Calu3 (cell line): Measurements from ENCODE around the gene PKP1. TPM values are rescaled to one million over a fixed set of nuclear protein-coding genes. Genes with fewer than 3 reads are reported as not detected.

Experiments used
- BruUV-seq: library from RNA; stranded (reverse); fragments of 400-500 nt; replicated peaks from 2 replicates; lab custom pipeline; 2021; lab: Mats Ljungman, UMichigan
- CTCF ChIA-PET: fragments of 300-600 bp; sonication (Branson Sonifier 250); formaldehyde crosslinking; loops from one replicate; lab custom pipeline; 2022; ENCODE audit warnings: antibody characterized with exemption; lab: Charles Lee
- DNase-seq: peaks from one replicate; pipeline ENCODE4 v3.0.0; 2022
- H3K27ac Mint-ChIP-seq: one replicate; pipeline ENCODE4 v1.8.0; 2022; ENCODE audit warnings: mixed read lengths; ENCODE audit not compliant: unreplicated experiment
- H3K27me3 Mint-ChIP-seq: one replicate; pipeline ENCODE4 v1.8.0; 2022; ENCODE audit warnings: mixed read lengths; ENCODE audit not compliant: unreplicated experiment
- H3K36me3 Mint-ChIP-seq: one replicate; pipeline ENCODE4 v1.8.0; 2022; ENCODE audit warnings: mild to moderate bottlenecking, moderate library complexity, mixed read lengths; ENCODE audit not compliant: insufficient read depth, unreplicated experiment
- H3K4me1 Mint-ChIP-seq: one replicate; pipeline ENCODE4 v1.8.0; 2022; ENCODE audit warnings: mild to moderate bottlenecking, low read depth, mixed read lengths; ENCODE audit not compliant: unreplicated experiment
- H3K4me3 Mint-ChIP-seq: one replicate; pipeline ENCODE4 v1.8.0; 2022; ENCODE audit warnings: mild to moderate bottlenecking, low read depth, moderate library complexity, mixed read lengths; ENCODE audit not compliant: unreplicated experiment
- H3K9me3 Mint-ChIP-seq: one replicate; pipeline ENCODE4 v1.8.0; 2022; ENCODE audit warnings: low read depth, mixed read lengths; ENCODE audit not compliant: unreplicated experiment
- CTCF ChIP-seq: fragments of 200-600 bp; IDR thresholded peaks from one replicate; pipeline ENCODE4 v1.8.0; 2022; ENCODE audit warnings: antibody characterized with exemption; ENCODE audit not compliant: unreplicated experiment
- intact Hi-C: fragments of 100-400 bp; cut with micrococcal nuclease; formaldehyde crosslinking; loops from one replicate; pipeline ENCODE4 v1.10.0; 2022; ENCODE audit not compliant: unreplicated experiment
- total RNA-seq: library from RNA; stranded (reverse); gene quantifications from 2 replicates; pipeline ENCODE4 v1.2.3, GENCODE V29; 2022

PKP1 gene
- total RNA-seq, 1 experiment from 2014 or later = 0.09 TPM

- no peaks in the 10 kb centered on the region for H3K9me3 Mint-ChIP-seq
- BruUV-seq = no TSS peak
- no peak for TF ChIP-seq CTCF
- H3K4me3 Mint-ChIP-seq = no peak overlapping the region
- DNase-seq = no peak
- H3K27ac Mint-ChIP-seq = no peak overlapping the region
- intact Hi-C loops = no loop called here
- CTCF ChIA-PET = no interaction called here
- peaks cover 51% of the 10 kb centered on the region for H3K27me3 Mint-ChIP-seq
- H3K36me3 Mint-ChIP-seq = no peaks in the 10 kb centered on the region
- H3K4me1 Mint-ChIP-seq = no peaks in the 10 kb centered on the region
Observed at GRCh38 chr1:201332616-201333335, 49.5 kb downstream of the PKP1 start.

- Mint-ChIP-seq H3K36me3 (no peaks in the 10 kb centered on the region), H3K27ac (no peak overlapping the region), H3K9me3 (no peaks in the 10 kb centered on the region), H3K27me3 (peaks cover 53% of the 10 kb centered on the region), H3K4me1 (no peaks in the 10 kb centered on the region), H3K4me3 (no peak overlapping the region)
- intact Hi-C loops = no loop called here
- TF ChIP-seq CTCF = no peak
- DNase-seq = no peak
- CTCF ChIA-PET = no interaction called here
- no TSS peak for BruUV-seq
Observed at GRCh38 chr1:201334325-201335173, 51.2 kb downstream of the PKP1 start.

- Mint-ChIP-seq H3K4me1 (no peaks in the 10 kb centered on the region), H3K9me3 (no peaks in the 10 kb centered on the region), H3K27me3 (peaks cover 46% of the 10 kb centered on the region), H3K27ac (no peak overlapping the region), H3K36me3 (no peaks in the 10 kb centered on the region), H3K4me3 (no peak overlapping the region)
- BruUV-seq = no TSS peak
- DNase-seq = no peak
- intact Hi-C loops = no loop called here
- CTCF ChIA-PET = no interaction called here
- TF ChIP-seq CTCF = no peak
Observed at GRCh38 chr1:201335174-201335870, 52.0 kb downstream of the PKP1 start.

GRCh38 chr1:201335901-201336300 is 52.6 kb downstream of the PKP1 start:
- DNase-seq = no peak
- intact Hi-C loops = no loop called here
- Mint-ChIP-seq H3K27me3 (peaks cover 40% of the 10 kb centered on the region), H3K36me3 (no peaks in the 10 kb centered on the region), H3K27ac (no peak overlapping the region), H3K9me3 (no peaks in the 10 kb centered on the region), H3K4me1 (no peaks in the 10 kb centered on the region), H3K4me3 (no peak overlapping the region)
- no TSS peak for BruUV-seq
- CTCF ChIA-PET = no interaction called here
- TF ChIP-seq CTCF = no peak
